HG03060 (cell line): ENCODE results near the gene EP300.
"Not testable (repeated sequence)": the region's sequence is repeated elsewhere in the genome, so short reads cannot be mapped to it uniquely, and the experiment has no call there.

Experiments used
- ATAC-seq: cut with Tn5 transposase; IDR thresholded peaks from one replicate; pipeline ENCODE4 v1.9.1; 2021; ENCODE audit warnings: low read depth, moderate number of reproducible peaks; ENCODE audit not compliant: unreplicated experiment

EP300 gene

DNA sequence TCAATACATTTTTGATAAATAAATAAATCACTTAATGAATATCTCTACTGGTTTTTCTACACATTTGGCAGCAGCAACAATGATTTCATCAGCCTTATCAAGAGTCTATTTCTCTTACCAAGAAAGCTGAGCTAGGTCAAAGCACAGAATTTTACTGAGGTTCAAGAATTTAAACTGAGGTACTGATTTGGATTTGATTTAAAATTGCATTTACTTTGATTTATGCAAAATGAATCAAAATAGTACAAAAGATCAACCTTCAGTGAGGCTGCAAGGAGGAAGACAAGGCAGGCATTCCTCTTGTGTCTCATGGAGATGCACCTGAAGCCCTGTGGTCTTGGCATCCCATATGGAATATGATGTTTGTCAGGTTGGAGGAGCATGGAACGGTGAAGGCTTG, 15.5 kb upstream of the EP300 start:
- ATAC-seq: no peak

DNA sequence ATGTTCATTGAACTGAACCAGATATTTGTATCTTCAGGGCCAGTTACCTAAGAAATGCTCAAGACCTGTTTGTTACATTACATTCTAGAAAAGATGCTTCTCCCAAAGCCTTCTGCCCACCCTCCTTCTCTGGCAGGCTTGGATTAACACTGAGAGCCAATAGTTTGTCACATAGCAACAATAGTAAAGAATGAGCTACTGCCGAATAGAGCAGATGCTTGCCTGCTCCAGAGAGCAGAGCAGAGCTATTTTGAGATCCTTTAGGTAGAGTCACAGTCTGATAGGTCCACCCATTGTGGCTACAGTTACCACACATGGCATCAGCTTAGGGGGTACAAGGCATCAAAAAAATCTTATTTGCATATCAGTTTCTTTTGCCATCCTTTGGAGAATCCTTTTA, 13.5 kb upstream of the EP300 start:
- no peak for ATAC-seq

DNA sequence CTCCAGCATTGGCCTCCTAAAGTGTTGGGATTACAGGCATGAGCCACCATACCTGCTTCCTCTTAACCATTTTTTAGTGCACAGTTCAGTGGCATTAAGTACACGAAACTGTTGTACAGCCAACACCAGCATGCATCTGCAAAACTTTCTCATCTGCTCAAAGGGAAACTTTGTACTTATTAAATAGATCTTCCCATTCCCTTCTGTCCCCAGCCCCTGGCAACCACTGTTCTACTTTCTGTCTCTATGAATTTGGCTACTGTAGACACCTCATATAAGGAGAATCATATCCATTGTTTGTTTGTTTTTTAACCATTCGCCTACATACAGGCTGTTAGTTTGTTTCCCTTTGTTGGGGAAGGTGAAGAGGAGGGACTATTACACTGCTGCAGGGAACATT, 6.5 kb upstream of the EP300 start:
- no peak for ATAC-seq

DNA sequence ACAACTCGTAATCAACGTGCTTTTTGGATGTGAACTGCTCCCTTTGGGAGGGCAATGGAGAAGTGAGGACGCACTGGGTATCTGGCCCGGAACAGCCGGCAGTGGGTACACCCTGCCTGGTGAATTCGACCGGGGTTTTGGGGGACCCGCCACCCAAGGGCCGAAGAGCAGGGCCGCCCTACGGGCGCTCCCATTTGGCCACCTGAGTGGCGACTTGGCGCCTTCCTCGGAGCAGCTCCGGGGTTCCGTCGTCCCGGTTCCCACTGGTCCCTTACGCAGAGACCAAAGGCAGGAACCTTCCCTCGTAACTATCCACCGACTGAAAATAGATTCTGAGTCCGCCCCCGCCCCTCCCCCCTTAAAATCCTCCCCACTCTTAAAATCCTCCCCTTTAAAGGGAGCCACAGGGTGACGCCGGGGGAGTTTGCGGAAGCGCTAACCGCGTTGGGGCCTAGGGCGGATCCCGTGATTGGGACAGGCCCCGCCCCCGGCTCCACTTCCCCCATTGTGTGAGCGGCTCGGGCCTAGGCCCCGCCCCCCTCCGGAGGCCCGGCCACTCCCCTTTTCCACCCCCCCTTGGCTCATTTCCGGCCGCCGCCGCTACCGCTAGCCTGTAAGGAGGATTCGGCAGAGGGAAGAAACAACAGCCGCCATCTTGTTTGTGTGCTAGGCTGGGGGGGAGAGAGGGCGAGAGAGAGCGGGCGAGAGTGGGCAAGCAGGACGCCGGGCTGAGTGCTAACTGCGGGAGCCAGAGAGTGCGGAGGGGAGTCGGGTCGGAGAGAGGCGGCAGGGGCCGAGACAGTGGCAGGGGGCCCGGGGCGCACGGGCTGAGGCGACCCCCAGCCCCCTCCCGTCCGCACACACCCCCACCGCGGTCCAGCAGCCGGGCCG, 1.0 kb upstream of the EP300 start:
- peak; percentile 35 for ATAC-seq

DNA sequence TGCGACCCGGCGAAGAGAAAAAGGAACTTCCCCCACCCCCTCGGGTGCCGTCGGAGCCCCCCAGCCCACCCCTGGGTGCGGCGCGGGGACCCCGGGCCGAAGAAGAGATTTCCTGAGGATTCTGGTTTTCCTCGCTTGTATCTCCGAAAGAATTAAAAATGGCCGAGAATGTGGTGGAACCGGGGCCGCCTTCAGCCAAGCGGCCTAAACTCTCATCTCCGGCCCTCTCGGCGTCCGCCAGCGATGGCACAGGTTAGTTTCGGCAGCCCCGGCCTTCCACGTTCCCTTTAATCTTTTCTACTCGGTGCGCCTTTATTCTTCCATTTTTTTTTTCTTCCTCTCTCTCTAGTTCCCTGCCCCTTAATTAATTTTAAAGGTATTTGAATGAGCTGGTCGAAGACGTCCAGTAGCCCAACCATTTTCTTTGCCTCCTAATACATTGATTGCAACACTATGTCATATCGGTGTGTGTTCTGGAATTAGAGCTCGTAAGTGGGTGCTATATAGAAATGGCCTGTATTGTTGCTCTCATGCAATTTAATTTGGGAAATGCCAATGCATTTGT, 537 bp downstream of the EP300 start:
- no peak for ATAC-seq

DNA sequence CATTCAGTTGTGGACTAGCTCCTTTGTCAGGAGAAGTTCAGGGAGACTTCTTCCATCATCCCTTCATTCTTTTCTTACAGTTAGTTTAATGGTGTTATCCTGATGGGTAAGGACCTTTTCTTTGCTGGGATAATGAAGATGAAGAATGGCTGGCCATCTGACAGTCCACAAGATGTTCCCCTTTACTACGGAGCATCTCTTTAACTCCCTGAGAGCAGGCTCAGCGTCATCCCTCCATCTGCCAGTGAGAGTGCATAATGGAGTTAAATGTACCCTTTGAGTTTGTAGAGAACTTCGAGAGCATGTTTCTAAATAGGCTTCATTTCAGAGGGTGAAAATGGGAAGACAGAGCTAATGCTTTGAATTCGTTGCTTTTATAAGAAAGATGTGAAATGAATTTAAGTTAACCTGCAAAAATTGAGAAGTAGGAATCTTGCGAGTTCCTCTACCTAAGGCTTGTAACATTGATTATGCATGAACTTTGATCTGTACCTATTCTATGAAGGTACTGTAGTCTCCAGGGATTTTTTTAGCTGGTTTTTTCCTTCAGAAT, 1.7 kb downstream of the EP300 start:
- ATAC-seq: no peak

DNA sequence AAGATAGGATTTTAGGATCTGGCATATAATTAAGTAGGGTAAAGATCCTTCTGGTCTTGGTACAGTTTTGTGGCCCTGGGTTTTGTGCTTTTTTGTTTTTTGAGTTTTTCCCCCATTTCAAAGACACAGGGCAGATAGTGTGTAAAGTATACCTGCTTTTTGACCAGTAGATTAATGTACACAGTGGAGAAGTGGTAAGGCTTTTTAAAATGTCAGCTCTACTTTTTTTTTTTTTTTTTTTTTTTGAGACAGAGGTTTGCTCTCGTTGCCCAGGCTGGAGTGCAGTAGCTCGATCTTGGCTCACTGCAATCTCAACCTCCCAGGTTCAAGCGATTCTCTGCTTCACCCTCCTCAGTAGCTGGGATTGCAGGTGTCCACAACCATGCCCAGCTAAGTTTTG, 4.0 kb downstream of the EP300 start:
- ATAC-seq: no peak

DNA sequence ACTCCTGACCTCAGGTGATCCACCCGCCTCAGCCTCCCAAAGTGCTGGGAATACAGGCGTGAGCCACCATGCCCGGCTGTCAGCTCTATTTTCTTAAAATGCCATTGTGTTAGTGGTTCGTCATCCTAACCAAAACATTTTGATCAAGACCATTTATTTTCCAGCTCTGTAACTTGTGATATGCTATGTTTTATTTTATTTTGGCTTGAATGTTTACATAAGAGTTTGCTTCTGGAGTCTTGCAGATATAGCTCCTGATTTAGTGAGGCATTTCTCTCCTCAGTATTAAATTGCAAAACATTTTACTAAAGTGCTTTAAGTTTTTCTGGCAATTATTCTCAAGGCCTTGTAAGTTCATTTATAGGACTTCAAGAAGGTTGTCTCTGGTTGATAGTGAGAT, 4.4 kb downstream of the EP300 start:
- no peak for ATAC-seq

DNA sequence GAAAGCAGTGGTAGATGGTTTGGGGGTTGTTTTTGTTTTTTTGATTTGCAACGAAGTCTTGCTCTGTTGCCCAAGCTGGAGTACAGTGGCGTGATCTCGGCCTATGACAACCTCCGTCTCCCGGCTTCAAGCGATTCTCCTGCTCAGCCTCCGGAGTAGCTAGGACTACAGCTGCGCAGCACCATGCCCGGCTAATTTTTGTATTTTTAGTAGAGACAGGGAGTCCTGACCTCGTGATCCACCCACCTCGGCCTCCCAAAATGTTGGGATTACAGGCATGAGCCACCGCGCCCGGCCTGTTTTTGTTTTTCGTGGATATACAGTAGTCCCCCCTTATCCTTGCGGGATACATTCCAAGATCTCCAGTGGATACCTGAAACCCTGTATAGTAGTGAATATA, 6.6 kb downstream of the EP300 start:
- ATAC-seq: no peak

DNA sequence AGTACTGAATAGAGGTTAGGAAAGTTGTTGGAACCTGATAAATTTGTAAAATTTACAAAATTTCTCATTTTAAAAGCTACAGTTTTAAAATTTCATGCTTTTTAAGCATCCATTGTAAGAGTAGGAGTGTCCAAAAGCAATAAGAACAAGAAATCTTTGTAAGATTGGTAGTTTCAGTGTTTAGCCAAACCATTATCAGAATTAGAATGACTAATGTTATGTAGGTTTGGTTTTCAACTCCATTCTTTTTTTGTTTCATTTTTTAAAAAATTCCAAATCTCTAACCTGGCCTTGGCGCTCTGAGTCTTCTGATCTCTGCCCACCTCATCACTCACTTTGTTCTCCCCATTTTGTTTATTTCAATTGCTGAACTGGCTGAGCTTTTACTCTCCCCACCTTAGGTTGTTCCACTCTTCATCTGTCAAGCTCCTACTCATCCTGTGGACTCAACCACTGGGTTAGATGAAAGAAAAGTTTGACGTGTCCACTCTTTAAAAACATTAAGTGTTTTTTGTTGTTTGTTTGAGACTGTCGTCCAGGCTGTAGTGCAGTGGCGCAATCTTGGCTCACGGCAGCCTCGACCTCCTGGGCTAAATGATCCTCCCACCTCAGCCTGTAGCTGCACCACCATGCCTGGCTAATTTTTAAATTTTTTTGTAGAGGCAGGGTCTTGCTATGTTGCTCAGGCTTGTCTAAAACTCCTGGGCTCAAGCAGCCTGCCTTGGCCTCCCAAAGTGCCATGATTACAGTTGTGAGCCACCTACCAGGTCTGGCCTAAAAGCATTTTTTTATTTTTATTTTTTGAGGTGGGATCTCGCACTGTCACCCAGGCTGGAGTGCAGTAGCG, 14.0 kb downstream of the EP300 start:
- no peak for ATAC-seq

DNA sequence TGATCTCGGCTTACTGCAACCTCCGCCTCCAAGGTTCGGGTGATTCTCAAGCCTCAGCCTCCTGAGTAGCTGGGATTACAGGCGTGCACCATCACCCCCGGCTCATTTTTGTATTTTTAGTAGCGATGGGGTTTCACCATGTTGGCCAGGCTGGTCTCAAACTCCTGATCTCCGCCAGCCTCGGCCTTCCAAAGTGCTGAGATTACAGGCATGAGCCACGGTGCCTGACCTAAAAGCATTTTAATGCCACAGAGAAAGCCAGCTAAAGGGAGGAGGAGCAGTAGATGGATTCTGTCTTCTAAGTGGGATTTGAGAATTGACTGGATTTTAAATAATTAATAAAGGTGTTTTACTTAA, 14.6 kb downstream of the EP300 start:
- not testable (repeated sequence) for ATAC-seq

DNA sequence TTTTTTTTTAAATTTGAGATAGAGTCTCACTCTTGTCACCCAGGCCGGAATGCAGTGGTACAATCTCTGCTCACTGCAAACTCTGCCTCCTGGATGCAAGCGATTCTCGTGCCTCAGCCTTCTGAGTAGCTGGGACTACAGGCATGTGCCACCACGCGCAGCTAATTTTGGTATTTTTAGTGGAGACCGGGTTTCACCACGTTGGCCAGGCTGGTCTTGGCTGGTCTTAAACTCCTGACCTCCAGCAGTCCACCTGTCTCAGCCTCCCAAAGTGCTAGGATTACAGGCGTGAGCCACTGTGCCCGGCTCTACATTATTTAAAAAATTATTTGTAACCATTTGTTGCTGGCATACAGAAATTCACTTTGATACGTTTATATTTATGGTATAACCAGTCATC, 18.6 kb downstream of the EP300 start:
- ATAC-seq: no peak

DNA sequence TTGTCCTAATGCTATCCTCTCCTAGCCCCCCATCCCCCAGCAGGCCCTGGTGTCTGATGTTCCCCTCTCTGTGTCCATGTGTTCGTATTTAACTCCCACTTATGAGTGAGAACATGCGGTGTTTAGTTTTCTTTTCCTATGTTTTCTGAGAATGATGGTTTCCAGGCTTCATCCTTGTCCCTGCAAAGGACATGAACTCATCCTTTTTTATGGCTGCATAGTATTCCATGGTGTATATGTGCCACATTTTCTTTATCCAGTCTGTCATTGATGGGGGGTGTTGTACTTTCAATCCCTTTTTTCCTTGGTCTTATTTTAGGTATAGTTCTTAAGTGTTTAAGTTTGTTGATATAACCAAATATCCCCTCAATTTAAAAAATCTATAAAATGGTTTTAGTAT, 23.9 kb downstream of the EP300 start:
- no peak for ATAC-seq

DNA sequence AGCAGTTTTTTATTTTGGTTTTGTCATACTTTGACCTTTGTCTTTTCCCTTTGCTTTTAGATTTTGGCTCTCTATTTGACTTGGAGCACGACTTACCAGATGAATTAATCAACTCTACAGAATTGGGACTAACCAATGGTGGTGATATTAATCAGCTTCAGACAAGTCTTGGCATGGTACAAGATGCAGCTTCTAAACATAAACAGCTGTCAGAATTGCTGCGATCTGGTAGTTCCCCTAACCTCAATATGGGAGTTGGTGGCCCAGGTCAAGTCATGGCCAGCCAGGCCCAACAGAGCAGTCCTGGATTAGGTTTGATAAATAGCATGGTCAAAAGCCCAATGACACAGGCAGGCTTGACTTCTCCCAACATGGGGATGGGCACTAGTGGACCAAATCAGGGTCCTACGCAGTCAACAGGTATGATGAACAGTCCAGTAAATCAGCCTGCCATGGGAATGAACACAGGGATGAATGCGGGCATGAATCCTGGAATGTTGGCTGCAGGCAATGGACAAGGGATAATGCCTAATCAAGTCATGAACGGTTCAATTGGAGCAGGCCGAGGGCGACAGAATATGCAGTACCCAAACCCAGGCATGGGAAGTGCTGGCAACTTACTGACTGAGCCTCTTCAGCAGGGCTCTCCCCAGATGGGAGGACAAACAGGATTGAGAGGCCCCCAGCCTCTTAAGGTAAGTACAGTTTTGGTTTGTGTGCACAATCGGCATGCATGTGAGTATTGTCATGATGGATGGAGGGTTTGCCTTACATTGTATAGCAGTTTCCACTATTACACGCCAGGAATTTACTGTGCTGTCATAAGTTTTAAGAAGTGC, 25.0 kb downstream of the EP300 start:
- no peak for ATAC-seq

DNA sequence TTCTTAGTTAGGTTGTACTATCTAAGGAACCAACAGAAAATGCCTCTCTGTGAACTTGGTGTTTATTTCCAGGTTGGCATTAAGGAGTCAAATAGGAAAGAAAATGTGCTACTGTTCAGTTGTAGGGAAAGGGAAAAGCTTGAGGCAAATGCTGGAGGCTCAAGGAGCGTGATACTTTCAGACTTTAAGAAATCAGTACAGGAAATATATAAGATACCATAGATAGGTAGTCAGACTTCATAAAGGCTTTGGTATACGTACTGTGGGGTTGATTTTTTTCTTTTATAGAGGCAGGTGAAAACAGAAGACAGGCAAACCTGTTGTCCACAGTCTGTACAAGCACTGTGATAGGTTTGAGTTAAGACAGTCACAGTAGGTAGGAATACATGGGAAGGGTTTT, 30.8 kb downstream of the EP300 start:
- no peak for ATAC-seq

DNA sequence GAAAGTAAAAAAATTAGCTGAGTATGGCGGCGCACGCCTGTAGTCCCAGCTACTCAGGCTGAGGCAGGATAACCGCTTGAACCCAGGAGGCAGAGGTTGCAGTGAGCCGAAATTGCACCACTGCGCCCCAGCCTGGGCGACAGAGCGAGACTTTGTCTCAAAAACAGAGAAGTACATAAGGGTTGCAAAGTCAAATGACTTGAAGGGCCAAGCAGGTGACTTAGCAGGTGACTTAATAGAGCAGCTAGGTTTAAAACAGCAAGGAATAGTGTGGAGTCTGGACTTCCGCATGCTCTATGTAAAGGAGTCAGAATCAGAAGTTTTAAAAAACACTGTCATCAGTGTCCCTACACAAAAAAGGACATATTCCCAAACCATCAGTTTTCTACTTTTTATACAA, 31.7 kb downstream of the EP300 start:
- no peak for ATAC-seq

DNA sequence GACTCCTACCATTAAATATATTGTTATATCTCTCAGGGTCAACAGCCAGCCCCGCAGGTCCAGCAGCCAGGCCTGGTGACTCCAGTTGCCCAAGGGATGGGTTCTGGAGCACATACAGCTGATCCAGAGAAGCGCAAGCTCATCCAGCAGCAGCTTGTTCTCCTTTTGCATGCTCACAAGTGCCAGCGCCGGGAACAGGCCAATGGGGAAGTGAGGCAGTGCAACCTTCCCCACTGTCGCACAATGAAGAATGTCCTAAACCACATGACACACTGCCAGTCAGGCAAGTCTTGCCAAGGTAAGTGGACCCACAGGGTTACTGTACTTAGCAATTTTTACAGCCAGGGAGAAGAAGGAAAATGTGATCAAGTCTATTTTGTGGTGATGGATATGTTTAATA, 35.1 kb downstream of the EP300 start:
- no peak for ATAC-seq

DNA sequence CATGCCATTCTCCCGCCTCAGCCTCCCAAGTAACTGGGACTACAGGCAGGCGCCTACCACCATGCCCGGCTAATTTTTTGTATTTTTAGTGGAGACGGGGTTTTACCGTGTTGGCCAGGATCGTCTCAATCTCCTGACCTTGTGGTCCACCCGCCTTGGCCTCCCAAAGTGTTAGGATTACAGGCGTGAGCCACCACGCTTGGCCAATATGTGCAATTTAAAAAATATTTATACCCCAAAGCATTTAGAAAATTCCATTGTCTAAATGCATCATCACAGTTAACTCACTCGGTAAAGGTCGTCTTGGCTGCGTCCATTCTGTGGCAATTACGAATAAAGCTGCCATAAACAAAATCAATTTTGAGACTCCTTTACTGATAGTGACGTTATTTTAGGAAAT, 36.2 kb downstream of the EP300 start:
- ATAC-seq: no peak

DNA sequence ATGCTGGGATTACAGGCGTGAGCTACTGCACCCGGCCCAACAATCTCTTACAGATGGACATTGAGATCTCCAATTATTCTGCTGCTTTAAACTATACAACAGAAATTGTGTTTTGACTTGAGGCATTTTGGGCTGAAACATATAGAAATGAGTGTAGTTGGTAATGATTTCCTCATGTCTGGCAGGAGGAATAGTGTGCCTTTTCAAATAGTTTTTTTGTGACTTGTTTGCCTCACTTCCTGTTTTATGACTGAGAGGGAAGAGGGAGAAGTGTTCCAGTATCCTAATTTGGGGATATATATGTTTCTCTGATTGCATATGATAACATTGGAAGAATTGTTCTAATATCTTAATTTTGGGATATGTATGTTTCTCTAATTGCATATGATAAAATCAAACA, 40.2 kb downstream of the EP300 start:
- ATAC-seq: no peak

DNA sequence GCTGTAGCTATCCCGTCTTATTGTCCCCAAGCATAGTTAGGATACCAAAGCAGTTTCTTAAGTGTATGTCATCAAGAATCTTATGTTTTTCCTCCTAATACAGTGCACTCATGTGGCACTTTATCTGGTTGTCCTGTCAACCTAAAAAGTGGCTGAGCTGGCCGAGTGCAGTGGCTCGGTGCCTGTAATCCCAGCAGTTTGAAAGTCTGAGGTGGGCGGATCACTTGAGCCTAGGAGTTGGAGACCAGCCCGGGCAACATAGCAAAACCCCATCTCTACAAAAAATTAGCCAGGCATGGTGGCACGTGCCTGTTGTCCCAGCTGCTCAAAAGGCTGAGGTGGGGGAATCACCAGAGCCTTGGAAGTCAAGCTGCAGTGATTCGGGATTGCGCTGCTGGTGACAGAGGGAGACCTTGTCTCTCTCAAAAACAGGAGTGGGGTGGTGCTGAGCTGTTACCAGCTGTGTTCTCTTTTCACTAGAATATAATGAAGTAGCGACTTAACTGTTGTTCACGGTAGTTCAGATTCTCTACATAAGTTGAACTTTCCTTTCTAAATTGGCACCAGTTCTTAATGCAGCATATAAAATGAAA, 48.1 kb downstream of the EP300 start:
- no peak for ATAC-seq
